CD4-positive, alpha-beta T cell treated with Interleukin-4 for 4 hours (primary cell): ENCODE results near the gene ZSCAN5B.
A peak's percentile ranks its signal among the peaks of the same experiment; 100 is the strongest.

ENCODE experiments used
- DNase-seq: peaks from one replicate; pipeline ENCODE4 v3.0.0-alpha.2; 2020

The ZSCAN5B gene

GRCh38 chr19:56142087-56142787 lies 55.3 kb downstream of the ZSCAN5B start:
- no peak for DNase-seq

GRCh38 chr19:56141417-56141993 lies 56.1 kb downstream of the ZSCAN5B start:
- no peak for DNase-seq

- peak; percentile 100 for DNase-seq
Measured at GRCh38 chr19:56140583-56141416, 56.8 kb downstream of the ZSCAN5B start, which contains the start of gene ZNF444. TSS of gene ZNF444 (plus strand) at chr19:56141287. CDS start at chr19:56146912, 5,625 bp downstream.

GRCh38 chr19:56139847-56140582 lies 57.6 kb downstream of the ZSCAN5B start:
- no peak for DNase-seq
